ENCODE results near the gene REEP1. TPM values are rescaled to one million over a fixed set of nuclear protein-coding genes. Genes with fewer than 3 reads are reported as not detected.

The REEP1 gene
- total RNA-seq, 1 donor from 2014 or later = 0.62 TPM

GRCh38 chr2:86375623-86376022 lies 38.2 kb upstream of the REEP1 start:
- Mint-ChIP-seq H3K27me3 (ENCODE audit: unreplicated experiment) (no peaks in the 10 kb centered on the region), H3K4me3 (ENCODE audit: unreplicated experiment) (no peak overlapping the region), H3K27ac (ENCODE audit: unreplicated experiment) (no peak overlapping the region), H3K4me1 (ENCODE audit: unreplicated experiment) (peaks cover 4% of the 10 kb centered on the region), H3K9me3 (ENCODE audit: unreplicated experiment) (no peaks in the 10 kb centered on the region), H3K36me3 (ENCODE audit: low read depth, unreplicated experiment) (no peaks in the 10 kb centered on the region)
- TF ChIP-seq, protein P1, sequence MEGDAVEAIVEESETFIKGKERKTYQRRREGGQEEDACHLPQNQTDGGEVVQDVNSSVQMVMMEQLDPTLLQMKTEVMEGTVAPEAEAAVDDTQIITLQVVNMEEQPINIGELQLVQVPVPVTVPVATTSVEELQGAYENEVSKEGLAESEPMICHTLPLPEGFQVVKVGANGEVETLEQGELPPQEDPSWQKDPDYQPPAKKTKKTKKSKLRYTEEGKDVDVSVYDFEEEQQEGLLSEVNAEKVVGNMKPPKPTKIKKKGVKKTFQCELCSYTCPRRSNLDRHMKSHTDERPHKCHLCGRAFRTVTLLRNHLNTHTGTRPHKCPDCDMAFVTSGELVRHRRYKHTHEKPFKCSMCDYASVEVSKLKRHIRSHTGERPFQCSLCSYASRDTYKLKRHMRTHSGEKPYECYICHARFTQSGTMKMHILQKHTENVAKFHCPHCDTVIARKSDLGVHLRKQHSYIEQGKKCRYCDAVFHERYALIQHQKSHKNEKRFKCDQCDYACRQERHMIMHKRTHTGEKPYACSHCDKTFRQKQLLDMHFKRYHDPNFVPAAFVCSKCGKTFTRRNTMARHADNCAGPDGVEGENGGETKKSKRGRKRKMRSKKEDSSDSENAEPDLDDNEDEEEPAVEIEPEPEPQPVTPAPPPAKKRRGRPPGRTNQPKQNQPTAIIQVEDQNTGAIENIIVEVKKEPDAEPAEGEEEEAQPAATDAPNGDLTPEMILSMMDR (IDR thresholded peaks at IDR 0.05; ENCODE audit: unreplicated experiment) = no peak
- no peak for DNase-seq (ENCODE audit: low spot score)

DNA sequence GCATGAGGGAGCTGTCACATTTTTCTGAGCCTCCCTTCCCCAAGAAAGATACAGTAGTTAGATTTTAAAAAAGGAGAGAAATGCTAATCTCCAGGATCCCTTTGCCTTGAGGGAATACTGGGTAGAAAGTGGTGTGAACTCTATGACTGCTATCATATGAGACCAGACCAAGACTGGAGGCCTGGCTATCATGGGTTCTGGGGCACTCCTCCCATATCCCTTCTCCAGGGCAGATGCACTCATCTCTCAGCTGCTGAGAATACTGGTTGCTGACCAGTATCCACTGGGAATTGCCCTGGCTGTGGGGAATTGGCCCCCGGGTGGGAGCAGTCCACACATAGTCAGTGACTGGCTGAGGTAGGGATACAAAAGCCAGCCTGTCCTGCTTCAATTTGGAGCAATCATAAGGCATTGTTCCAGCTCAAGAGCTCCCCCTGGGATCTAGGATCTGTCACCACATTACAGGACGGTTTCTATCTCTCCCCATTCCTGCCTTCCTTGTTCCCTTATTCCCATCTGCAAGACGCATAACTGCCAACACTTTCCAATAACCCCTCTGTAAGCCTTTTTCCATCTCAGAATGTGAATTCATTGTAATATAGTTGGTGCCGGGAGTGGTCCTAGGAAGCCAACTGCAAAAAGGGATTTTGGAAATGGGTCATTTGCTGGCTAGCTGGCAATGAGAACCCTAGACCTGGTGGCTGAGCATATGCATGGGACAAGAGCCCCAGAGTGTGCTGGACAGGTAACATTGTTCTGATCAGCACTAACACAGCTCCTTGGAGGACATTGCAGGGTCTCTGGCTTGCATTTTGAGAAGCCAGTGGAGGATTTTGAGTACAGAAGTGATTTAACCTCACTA lies 35.4 kb upstream of the REEP1 start:
- no peaks in the 10 kb centered on the region for H3K27me3 Mint-ChIP-seq (ENCODE audit: unreplicated experiment)
- no peaks in the 10 kb centered on the region for H3K9me3 Mint-ChIP-seq (ENCODE audit: unreplicated experiment)
- DNase-seq (ENCODE audit: low spot score) = peak; percentile 51

GRCh38 chr2:86372133-86372532 lies 34.7 kb upstream of the REEP1 start:
- Mint-ChIP-seq H3K9me3 (ENCODE audit: unreplicated experiment) (no peaks in the 10 kb centered on the region), H3K36me3 (ENCODE audit: low read depth, unreplicated experiment) (no peaks in the 10 kb centered on the region), H3K4me3 (ENCODE audit: unreplicated experiment) (no peak overlapping the region)

More for the DNA sequence above, 35.4 kb upstream of the REEP1 start:
- TF ChIP-seq, protein P1 (IDR thresholded peaks at IDR 0.05; ENCODE audit: unreplicated experiment) = peak; percentile 63
- peaks cover 7% of the 10 kb centered on the region for H3K4me1 Mint-ChIP-seq (ENCODE audit: unreplicated experiment)
- H3K4me3 Mint-ChIP-seq (ENCODE audit: unreplicated experiment) = no peak overlapping the region
- H3K27ac Mint-ChIP-seq (ENCODE audit: unreplicated experiment) = no peak overlapping the region
- H3K36me3 Mint-ChIP-seq (ENCODE audit: low read depth, unreplicated experiment) = no peaks in the 10 kb centered on the region

DNA sequence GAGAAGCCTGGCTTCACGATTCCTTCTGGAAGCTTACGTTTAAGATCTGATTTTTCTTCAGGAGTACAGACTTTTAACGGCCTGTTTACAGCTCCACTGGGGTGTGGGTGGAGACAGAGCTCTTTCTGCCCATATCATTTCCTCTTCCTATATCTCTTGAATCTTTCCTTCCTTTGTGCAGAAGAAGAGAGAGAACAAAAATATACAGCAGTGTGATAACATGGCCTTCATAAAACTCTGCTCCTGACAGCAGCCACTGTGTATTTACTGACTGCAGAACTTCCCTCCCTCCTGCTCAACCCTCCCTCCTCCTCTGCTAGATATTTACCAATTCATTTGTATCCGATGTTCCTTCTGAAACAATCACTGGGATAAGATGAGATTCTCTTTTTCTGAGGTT lies 34.1 kb upstream of the REEP1 start:
- H3K27ac Mint-ChIP-seq (ENCODE audit: unreplicated experiment) = peak overlapping the region; percentile 68
- H3K4me3 Mint-ChIP-seq (ENCODE audit: unreplicated experiment) = no peak overlapping the region

More at GRCh38 chr2:86372133-86372532, 34.7 kb upstream of the REEP1 start:
- DNase-seq (ENCODE audit: low spot score) = no peak
- TF ChIP-seq, protein P1 (IDR thresholded peaks at IDR 0.05; ENCODE audit: unreplicated experiment) = no peak
- Mint-ChIP-seq H3K27ac (ENCODE audit: unreplicated experiment) (no peak overlapping the region), H3K27me3 (ENCODE audit: unreplicated experiment) (no peaks in the 10 kb centered on the region), H3K4me1 (ENCODE audit: unreplicated experiment) (peaks cover 12% of the 10 kb centered on the region)

More for the DNA sequence above, 34.1 kb upstream of the REEP1 start:
- TF ChIP-seq, protein P1 (IDR thresholded peaks at IDR 0.05; ENCODE audit: unreplicated experiment) = no peak
- Mint-ChIP-seq H3K9me3 (ENCODE audit: unreplicated experiment) (no peaks in the 10 kb centered on the region), H3K27me3 (ENCODE audit: unreplicated experiment) (no peaks in the 10 kb centered on the region), H3K4me1 (ENCODE audit: unreplicated experiment) (peaks cover 17% of the 10 kb centered on the region), H3K36me3 (ENCODE audit: low read depth, unreplicated experiment) (no peaks in the 10 kb centered on the region)
- no peak for DNase-seq (ENCODE audit: low spot score)

All from endothelial cell (in vitro differentiated cells).